Activated naive CD4-positive, alpha-beta T cell treated with anti-CD3 and anti-CD28 coated beads, Interleukin-2, amount 50 U/mL, for 16 hours (primary cell): ENCODE measurements around the gene TEX2.
"Not testable (repeated sequence)": the region's sequence is repeated elsewhere in the genome, so short reads cannot be mapped to it uniquely, and the experiment has no call there.

Experiments
- DNase-seq: peaks from one replicate; pipeline ENCODE4 v3.0.0-alpha.2; 2020

The TEX2 gene

GRCh38 chr17:64208656-64209055 lies 54.4 kb downstream of the TEX2 start:
- not testable (repeated sequence) for DNase-seq

- no peak for DNase-seq
Observed at GRCh38 chr17:64205804-64206203, 57.3 kb downstream of the TEX2 start.

- no peak for DNase-seq
Observed at GRCh38 chr17:64203630-64204029, 59.4 kb downstream of the TEX2 start.

GRCh38 chr17:64202683-64203344 lies 60.2 kb downstream of the TEX2 start:
- DNase-seq: no peak

GRCh38 chr17:64200080-64201032 lies 62.7 kb downstream of the TEX2 start:
- no peak for DNase-seq

GRCh38 chr17:64198331-64199090 lies 64.5 kb downstream of the TEX2 start:
- no peak for DNase-seq

GRCh38 chr17:64196601-64197000 lies 66.5 kb downstream of the TEX2 start:
- no peak for DNase-seq

GRCh38 chr17:64193561-64193960 lies 69.5 kb downstream of the TEX2 start:
- no peak for DNase-seq

GRCh38 chr17:64192589-64192988 lies 70.5 kb downstream of the TEX2 start:
- no peak for DNase-seq

- no peak for DNase-seq
Observed at GRCh38 chr17:64190472-64190871, 72.6 kb downstream of the TEX2 start.

GRCh38 chr17:64188088-64188487 lies 75.0 kb downstream of the TEX2 start:
- DNase-seq: no peak

- DNase-seq: no peak
Observed at GRCh38 chr17:64187093-64187895, 75.8 kb downstream of the TEX2 start.

GRCh38 chr17:64186171-64187092 lies 76.6 kb downstream of the TEX2 start:
- no peak for DNase-seq

GRCh38 chr17:64185557-64185956 lies 77.5 kb downstream of the TEX2 start:
- DNase-seq: not testable (repeated sequence)

GRCh38 chr17:64185101-64185500 lies 78.0 kb downstream of the TEX2 start:
- DNase-seq: no peak

GRCh38 chr17:64183815-64184214 lies 79.2 kb downstream of the TEX2 start:
- no peak for DNase-seq

GRCh38 chr17:64182325-64183012 lies 80.6 kb downstream of the TEX2 start:
- no peak for DNase-seq

GRCh38 chr17:64180089-64181073 lies 82.7 kb downstream of the TEX2 start:
- DNase-seq: no peak

- DNase-seq: not testable (repeated sequence)
Observed at GRCh38 chr17:64179024-64179423, 84.0 kb downstream of the TEX2 start.
